OCI-LY1 (cell line): Measurements from ENCODE around the gene DIPK1C.
"Not testable (repeated sequence)": the region's sequence is repeated elsewhere in the genome, so short reads cannot be mapped to it uniquely, and the experiment has no call there.

ENCODE experiments used
- CTCF ChIP-seq: fragments of 200-600 bp; sonication (generic), shearing (Covaris generic); IDR thresholded peaks from 2 replicates; pipeline ENCODE4 v1.5.1; 2017; ENCODE audit warnings: mild to moderate bottlenecking, antibody characterized with exemption, low read length, moderate library complexity, mixed read lengths
- EZH2 ChIP-seq: fragments of 200-600 bp; sonication (generic), shearing (Covaris generic); IDR thresholded peaks from 2 replicates; pipeline ENCODE4 v1.8.0; 2017; ENCODE audit warnings: borderline replicate concordance, mixed run types, mild to moderate bottlenecking, antibody characterized with exemption, low read length, moderate library complexity, mixed read lengths

DNA sequence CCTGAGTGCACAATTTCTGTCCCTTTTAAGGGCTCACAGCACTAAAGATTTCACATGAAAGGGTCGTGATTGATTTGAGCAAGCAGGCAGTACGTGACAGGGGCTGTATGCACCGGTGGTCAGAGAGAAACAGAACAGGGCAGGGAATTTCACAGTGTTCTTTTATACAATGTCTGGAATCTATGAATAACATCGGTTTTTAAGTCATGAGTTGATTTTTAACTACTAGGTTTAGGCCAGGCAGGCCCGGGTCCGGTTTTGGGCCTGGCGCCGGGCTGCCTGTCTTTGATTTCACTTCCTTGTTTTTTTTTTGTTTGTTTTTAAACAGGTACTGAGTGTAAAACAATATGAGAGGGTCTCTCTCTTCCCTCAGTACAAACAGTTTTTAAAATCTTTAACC, 43.7 kb upstream of the DIPK1C start:
- not testable (repeated sequence) for TF ChIP-seq CTCF, EZH2
